ENCODE data around the gene CAMTA1. TPM values are rescaled to one million over a fixed set of nuclear protein-coding genes. Genes with fewer than 3 reads are reported as not detected.

CAMTA1 gene
- total RNA-seq, 1 donor from 2014 or later, result 72.4 TPM

DNA sequence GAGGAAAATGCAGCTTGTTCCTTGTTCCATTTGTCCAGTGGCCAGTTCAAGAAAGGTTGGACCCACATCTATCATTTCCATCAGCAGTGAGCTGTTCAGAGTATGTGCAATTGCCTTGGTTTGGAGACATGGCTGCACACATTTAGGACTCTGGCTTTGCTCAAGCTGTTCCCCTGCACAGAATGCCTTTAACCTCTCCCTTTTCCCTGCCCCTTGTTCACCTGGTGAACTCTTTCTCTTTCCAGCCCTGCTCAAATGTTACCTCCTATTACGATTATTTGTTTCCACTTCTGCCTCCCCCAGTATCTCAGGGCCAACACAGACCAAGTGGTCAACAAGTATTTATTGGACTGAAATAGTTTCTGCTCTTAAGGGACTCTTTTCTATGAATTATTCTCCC, 385.9 kb downstream of the CAMTA1 start:
- ATAC-seq (no peak), DNase-seq (ENCODE audit: low spot score) (no peak)
- intact Hi-C loops (cut with DNase I), result no loop called here

DNA sequence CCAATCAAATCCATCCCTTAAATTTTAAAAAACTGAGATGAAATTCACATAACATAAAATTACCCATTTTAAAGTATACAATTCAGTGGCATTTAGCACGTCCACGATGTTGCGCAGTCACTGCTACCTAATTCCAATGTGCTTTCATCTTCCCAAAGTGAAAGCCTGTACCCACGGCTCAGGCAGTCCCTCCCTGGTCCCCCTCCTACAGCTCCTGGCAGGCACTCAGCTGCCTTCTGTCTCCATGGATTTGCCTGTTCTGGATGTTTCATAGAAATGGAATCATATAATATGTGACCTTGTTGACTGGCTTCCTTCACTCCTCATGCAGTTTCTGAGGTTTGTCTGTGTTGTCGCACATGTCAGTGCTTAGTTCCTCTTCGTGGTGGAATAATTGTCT, 386.3 kb downstream of the CAMTA1 start:
- ATAC-seq, result no peak
- intact Hi-C loops (cut with DNase I), result no loop called here
- DNase-seq (ENCODE audit: low spot score), result no peak

DNA sequence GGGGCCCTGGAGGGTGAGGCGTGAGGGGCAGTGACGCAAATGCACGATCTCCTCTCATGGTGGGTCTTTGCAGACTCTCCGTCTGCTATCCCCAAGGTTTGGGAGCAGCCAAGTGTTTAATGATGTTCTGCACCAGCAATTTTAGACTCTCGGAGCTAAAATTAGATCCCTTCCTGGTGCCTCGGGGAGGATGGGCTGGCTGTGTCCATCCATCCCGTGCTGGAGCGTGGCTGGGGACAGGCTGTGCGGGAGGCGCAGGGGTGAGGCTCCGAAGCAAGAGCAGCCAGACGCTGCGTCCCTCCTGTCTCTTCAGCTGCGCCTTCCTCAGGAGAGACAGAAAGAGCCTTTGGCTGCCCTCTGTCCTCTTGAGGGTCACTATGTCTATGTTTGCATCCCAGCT, 387.6 kb downstream of the CAMTA1 start:
- ATAC-seq (no peak), DNase-seq (ENCODE audit: low spot score) (no peak)
- intact Hi-C loops (cut with DNase I), result no loop called here

DNA sequence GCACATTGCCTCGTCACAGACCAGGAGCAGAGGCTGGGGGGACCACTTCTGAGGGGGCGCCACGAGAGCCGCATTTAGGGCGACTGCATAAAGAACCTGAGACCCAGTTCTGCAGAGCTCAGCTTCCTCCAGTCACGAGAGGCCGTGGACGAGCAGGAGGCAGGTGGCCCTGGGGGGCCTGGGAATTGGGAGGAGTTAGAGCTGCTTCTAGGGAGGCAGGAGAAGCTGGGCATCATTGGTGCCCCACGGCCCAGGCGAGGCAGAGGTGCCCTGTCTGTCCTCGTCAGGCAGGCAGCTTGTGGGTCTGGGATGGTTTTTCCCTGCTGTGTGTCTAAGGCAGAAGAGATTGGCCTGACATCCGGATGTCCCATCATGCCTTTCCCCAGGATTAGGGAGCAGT, 389.3 kb downstream of the CAMTA1 start:
- DNase-seq (ENCODE audit: low spot score) (no peak), ATAC-seq (no peak)
- intact Hi-C loops (cut with DNase I), result no loop called here

DNA sequence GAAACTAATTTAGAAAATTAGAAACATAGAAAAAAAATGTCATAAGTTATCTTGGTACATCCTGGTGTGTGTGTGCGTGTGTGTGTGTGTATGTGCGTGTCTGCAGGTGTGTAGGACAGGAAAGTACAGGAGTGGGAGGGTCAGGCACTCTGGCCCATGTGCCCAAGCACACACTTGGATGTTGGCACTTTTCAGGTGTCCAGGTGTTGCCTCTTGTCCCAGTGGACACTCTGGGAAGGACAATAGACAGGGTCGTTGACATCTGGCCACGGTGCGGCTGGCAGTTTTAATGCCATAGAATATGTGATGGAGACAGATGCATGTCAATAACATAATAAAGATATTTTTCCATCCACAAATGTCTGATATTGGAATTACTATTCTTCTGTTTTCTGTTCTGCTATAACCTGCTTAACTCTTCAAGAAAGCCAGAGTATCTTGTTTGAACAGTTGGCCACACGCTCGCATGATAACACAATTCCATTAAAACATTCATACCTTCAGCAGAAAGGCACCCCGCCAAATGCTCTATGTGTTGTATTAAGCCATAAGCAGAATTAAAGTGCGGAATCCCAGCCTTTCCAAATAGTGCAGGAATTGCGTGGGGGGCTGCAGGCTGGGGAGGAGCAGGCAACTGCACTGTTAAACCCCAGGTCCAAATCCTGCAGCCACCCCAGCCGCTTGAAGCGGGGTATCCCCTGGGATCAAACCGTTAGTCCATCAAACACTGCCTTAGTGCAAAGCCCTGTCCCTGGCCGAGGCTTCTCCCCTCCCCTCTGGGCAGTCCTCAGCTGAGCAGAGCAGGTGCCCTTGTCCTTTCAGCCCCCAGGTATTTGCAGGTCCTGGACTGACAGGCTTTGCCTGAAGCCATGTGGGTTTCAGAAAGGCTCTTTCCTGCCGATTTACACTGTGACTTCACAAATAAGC, 390.0 kb downstream of the CAMTA1 start:
- no peak for DNase-seq (ENCODE audit: low spot score)
- ATAC-seq, result no peak
- intact Hi-C loops (cut with DNase I), result no loop called here

DNA sequence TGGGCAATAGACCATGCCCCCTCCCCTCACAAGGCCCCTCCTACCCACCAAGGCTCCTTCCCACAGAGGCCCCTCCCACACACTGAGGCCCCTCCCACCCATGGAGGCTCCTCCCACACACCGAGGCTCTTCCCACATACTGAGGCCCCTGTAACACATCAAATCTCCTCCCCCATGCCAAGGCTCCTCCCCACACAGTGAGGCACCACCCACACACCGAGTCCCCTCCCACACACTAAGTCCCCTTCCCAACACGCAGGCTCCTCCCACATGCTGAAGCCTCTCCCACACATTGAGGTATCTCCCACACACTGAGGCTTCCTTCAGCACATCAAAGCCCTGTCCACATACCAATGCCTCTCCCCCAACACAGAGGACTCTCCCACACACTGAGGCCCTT, 391.8 kb downstream of the CAMTA1 start:
- ATAC-seq (no peak), DNase-seq (ENCODE audit: low spot score) (no peak)
- intact Hi-C loops (cut with DNase I), result no loop called here

DNA sequence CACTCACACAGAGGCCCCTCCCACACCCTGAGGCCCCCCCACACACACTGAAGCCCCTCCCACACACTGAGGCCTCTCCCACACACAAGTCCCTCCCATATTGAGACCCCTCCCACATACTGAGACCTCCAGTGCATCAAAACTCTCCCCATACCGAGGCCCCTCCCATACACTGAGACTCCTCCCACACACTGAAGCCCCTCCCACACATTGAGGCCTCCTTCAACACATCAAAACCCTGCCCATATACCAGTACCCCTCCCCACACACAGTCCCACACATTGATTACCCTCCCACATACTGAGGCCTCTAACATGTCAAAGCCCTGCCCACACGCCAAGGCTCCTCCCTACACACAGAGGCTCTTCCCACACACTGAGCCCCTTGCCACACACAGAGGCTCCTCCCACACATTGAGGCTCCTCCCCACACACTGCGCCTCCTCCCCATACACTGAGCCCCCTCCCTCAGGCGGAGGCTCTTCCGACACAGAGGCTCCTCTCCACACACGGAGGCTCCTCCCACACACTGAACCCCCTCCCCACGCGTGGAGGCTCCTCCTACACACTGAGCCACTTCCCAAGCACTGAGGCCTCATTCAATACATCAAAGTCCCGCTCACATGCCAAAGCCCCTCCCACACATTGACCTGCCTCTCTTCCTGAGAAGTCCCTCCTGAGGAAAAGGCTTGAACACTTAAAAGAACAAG, 392.3 kb downstream of the CAMTA1 start:
- intact Hi-C loops (cut with DNase I), result no loop called here
- no peak for DNase-seq (ENCODE audit: low spot score)
- ATAC-seq, result no peak

DNA sequence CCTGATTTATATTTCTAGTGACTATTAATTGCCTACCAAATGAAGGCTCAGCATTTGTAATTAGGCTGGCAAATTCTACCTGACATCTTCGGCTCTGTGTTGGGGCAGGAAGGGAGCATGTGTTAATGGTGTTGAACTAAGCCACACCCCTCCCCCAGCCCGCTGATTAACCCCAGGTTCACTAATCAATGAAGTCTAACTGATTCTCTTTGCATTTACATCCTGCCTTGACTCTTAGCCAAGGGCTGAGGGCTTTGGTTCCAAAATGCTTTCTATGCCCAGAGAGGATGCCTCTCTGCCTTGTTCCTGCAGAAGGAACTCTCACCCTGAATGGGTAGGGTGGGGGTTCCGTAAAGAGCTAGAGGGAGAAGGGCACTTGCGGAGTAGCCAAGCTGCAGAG, 393.1 kb downstream of the CAMTA1 start:
- ATAC-seq, result no peak
- intact Hi-C loops (cut with DNase I), result no loop called here
- DNase-seq (ENCODE audit: low spot score), result no peak

DNA sequence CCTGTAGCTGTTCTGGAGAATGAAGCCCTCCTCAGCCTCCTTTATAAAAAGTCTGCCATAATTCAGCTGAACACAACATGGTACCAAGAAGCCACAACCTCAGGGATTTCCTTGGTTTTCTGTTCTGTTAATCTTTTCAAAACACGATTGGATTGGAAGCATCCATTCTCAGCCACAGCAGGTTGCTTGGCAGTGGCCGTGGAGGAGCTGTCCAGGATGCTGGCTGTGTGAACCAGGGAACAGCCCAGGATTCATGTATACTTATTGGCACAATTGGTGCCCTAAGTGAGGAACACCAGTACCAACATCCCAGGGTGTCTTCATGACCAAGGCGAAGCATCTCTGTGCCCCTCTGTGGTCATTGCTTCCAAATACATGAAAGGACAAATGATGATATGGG, 393.5 kb downstream of the CAMTA1 start:
- no peak for ATAC-seq
- intact Hi-C loops (cut with DNase I), result no loop called here
- DNase-seq (ENCODE audit: low spot score), result no peak

DNA sequence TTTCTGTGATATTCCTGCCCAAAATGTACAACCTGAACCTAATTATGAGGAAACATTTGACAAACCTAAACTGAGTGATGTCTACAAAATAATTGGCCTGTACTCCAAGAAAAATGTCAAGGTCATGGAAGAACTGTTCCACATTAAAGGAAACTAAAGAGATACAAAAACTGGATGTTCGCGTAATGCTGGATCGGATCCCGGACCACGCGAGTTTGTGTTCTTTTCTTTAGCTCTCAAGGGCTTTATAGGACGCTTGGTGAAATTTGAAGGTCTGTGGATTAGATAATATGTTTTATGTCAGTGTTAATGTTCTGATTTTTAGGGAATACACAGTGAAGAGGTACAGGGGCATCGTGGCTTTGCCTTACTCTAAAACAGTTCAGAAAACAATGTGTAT, 400.5 kb downstream of the CAMTA1 start:
- DNase-seq (ENCODE audit: low spot score), result no peak
- intact Hi-C loops (cut with DNase I), result no loop called here
- no peak for ATAC-seq

DNA sequence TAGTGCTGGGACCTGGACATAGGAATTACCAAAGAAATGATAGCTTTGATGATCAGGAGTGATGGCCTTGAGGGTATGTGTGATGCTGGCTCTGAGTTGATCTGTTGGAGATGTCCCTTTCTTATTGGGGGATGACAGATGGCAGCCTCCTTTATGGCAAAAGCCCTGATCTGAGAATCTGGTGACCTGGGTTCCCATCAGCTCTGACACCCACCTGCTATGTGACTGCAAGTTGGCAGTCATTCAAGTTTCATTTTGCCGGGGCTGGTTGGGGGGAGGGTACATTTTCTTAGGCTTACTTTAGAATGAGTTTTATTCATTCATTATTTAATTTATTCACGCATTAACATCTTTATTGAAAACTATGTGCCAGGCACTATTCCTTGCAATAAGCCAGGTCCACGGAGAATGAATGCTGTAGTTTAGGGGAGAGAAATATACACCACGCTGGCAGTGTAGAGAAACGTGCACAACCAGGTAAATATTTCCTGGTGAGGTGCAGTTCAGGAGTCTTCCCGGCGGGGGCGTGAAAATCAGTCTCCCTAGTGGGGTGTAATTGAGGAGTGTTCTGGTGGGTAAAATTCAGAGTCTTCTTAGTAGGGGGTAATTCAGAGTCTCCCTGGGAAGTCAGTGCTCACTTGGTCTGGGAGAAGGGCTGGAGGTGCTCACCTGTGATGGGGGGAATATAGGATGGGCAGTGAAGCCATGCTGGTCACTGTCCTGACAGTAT, 401.3 kb downstream of the CAMTA1 start:
- no peak for DNase-seq (ENCODE audit: low spot score)
- intact Hi-C loops (cut with DNase I), result no loop called here
- ATAC-seq, result no peak

DNA sequence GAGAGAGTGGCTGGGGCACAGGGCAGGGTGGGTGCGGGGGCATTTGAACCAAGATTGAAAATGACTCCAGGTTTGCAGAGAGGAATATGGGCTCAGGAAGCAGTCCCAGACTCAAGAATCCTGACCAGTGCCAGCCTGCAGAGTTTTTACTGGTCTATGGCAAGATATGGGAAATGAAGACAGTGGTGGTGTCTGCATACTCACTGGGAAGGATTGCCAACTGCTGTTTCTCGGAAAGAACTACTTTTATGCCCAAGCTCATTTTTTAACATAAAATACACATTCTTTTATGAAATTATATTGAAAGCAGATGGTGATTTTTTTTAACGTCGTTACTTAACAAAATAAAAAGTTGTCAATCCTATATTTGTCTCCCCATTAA, 401.8 kb downstream of the CAMTA1 start:
- no peak for DNase-seq (ENCODE audit: low spot score)
- intact Hi-C loops (cut with DNase I), result no loop called here
- no peak for ATAC-seq

DNA sequence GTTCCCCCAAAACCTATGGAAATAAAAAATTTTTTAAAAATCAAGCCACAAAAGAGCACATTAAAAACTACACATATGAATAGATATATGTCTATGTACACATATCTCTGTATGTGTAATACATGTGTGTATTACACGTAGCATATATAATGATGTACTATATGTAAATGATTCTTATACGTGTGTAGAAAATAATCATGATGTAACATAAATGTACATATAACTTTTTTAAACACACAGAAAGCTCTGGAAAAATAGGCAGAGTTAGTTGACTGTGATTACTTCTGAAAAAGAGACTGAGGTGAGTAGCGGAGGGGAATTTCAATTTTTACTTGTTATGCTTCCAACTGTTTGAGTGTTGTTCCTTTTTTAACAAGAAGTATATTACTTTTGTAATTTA, 405.0 kb downstream of the CAMTA1 start:
- intact Hi-C loops (cut with DNase I), result no loop called here
- no peak for DNase-seq (ENCODE audit: low spot score)
- ATAC-seq, result no peak

DNA sequence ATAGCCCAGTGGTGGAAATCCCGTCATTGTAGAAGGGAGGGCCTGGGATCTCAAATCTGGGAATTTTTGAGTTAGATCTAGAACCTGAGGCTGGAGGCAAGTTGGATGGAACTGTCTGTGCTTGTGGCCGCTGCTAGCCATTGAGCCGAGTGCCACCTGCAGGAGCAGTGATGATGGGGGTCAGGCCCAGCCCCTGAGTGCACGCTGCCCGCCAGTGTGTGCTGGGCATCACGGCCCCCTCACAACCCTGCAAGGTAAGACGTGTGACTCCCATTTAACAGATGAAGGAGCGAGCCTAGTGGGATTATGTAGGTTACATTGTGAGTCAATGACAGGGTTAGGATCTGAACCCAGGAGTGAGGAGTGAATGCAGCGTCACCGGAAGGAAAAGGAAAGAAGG, 407.2 kb downstream of the CAMTA1 start:
- DNase-seq (ENCODE audit: low spot score), result no peak
- intact Hi-C loops (cut with DNase I), result no loop called here
- ATAC-seq, result no peak

DNA sequence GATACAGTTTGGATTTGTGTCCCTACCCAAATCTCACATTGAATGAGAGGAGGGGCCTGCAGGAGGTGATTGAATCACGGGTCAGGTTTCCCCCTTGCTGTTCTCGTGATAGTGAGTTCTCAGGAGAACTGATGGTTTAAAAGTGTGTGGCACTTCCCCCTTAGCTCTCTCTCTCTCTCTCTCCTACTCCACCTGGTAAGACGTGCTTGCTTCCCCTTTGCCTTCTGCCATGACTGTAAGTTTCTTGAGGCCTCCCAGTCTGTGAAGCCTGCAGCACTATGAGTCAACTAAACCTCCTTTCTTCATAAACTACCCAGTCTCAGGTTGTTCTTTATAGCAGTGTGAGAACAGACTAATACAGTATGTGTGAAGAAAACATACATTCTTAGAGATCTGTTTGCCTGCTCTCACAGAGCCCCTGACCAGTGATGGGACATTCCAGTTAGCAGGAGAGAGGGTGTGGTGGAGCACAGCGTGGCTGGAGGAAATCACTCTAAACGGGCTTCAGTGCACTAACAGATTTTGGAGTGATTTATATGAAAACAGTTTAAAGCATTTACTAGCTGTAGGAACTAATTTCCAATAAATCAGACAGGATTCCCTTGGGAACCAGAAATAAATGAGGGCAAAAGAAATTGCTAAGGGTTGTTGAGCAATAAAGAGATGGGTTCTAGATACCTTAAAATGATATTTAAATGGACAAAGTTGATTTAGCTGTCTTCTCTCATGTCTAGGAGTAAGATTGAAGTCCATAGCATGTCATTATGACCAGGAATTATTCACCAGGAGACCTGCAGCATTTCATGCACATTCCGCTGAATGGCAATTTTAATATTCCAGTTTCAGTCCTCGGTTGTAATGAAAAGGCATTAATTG, 411.0 kb downstream of the CAMTA1 start:
- ATAC-seq, result no peak
- DNase-seq (ENCODE audit: low spot score), result no peak
- intact Hi-C loops (cut with DNase I), result no loop called here

DNA sequence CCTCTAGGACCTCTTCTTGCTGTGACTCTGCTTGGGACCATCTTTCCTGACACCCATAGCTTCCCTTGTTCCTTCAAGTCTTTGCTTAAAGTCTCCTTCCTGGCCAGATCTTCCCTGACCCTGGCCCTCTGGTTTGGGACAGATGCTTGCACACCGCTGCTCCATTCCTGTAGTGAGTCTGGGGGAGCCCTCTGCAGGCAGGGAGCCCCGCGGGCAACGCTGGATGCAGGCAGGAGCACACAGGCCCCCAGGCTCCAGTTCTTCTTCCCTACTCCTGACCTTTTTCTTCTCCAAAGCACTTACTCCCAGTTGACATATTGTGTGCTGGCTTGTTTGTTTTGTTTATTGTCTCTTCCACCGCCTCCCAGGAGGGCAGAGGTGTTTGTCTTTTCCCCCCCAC, 413.4 kb downstream of the CAMTA1 start:
- ATAC-seq, result no peak
- intact Hi-C loops (cut with DNase I), result no loop called here

DNA sequence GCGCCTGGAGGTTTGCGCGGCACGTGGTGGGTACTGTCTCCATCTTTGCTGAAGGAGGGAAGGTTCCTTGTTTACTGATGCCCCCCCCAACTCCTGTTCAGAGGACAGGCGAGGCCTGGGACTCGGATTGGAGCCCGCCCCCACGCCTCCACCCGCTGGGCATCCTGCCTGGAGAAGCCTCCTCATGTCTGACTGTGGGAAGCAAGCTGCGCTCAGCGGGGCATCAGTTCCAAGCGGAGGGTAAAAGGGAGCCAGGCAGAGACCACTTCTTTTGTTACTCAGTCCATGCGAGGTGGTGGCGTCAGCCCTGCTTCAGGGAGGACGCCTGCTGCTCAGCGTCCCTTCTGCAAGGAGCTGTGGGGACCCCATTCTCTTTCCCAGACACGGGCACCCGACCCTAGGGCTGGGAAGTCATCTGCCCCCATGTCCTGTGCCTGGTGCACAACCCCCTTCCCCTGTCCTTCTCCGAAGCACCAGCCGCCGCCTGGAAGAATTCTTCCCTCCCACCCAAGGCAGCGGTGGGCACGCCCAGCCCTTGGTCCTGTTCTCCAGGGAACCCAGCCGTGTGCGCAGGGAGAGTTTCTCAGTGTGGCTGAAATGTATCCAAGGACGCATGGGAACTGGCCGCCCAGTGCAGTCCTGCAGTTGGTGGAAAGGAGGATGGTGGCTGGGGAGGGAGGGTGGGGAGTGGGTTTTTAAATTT, 414.0 kb downstream of the CAMTA1 start:
- intact Hi-C loops (cut with DNase I), result no loop called here
- DNase-seq (ENCODE audit: low spot score), result no peak
- no peak for ATAC-seq

More for the DNA sequence above, 413.4 kb downstream of the CAMTA1 start:
- no peak for DNase-seq (ENCODE audit: low spot score)

DNA sequence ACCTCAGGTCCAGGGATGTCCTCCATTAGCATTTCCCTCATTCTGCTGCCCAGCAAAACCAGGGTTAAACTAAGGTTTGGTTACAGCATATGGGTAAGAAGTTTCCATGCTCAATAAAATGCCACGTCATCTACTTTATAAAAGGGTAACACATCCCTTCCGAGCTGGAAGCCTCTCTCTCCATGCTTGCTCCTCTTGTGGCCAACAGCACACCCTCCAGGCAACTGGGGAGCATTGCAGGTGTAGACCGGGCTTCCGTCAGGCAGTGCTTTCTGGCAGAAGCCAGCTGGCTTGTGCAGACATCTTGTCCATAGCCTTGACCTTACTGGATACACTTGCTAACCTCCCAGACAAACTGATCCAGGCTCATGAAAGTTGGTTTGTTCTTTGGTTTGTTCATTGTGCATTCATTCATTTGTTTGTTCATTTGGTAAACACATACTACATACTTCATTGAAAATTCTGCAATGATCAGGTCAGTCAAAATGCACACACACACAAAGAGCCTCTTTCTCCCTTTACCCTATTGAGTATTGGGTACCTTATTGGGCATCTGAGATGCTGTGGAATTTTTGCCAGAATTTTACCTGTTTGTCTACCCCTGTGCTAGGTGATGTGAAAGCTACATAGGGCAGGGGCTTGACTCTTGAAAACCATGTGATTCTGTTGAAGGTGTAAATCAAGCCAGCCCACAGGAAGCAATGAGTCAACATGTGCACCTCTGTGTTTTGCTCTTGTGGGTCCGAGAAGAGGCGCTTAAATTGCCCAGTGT, 422.8 kb downstream of the CAMTA1 start:
- ATAC-seq, result no peak
- intact Hi-C loops (cut with DNase I), result no loop called here
- DNase-seq (ENCODE audit: low spot score), result no peak

Data from sciatic nerve (tissue), 2 donors.